GM20000 (cell line): ENCODE data around the gene SLC19A1.

Source experiments
- DNase-seq: peaks from one replicate; pipeline ENCODE4 v3.0.0; 2012; ENCODE audit warnings: low spot score
- CTCF ChIP-seq: IDR thresholded peaks from 2 replicates; pipeline ENCODE4 v1.5.1; 2012; ENCODE audit warnings: mild to moderate bottlenecking, control low read depth; ENCODE audit errors: extremely low read depth, missing control alignments

Gene SLC19A1

GRCh38 chr21:45458281-45459170 is 83.7 kb downstream of the SLC19A1 start:
- no peak for DNase-seq
- no peak for TF ChIP-seq CTCF

- no peak for TF ChIP-seq CTCF
- no peak for DNase-seq
Observed at GRCh38 chr21:45457832-45458172, 84.4 kb downstream of the SLC19A1 start.

- no peak for TF ChIP-seq CTCF
- no peak for DNase-seq
Observed at GRCh38 chr21:45457161-45457831, 84.9 kb downstream of the SLC19A1 start.

- TF ChIP-seq CTCF = no peak
- no peak for DNase-seq
Observed at GRCh38 chr21:45456584-45457160, 85.6 kb downstream of the SLC19A1 start.

GRCh38 chr21:45455674-45456583 is 86.3 kb downstream of the SLC19A1 start:
- no peak for DNase-seq
- TF ChIP-seq CTCF = no peak

GRCh38 chr21:45454926-45455673 is 87.1 kb downstream of the SLC19A1 start:
- no peak for DNase-seq
- TF ChIP-seq CTCF = no peak
